Hepatocyte (in vitro differentiated cells): ENCODE measurements around the gene ADCY4.

Source experiments
- CTCF ChIP-seq: fragments of 200-600 bp; sonication (generic); IDR thresholded peaks from 2 replicates; pipeline ENCODE4 v1.5.1; 2016; ENCODE audit warnings: antibody characterized with exemption, mild to moderate bottlenecking; ENCODE audit not compliant: poor library complexity
- EZH2 ChIP-seq: fragments of 200-600 bp; sonication (generic); IDR thresholded peaks from 2 replicates; pipeline ENCODE4 v1.6.1; 2016; ENCODE audit warnings: antibody characterized with exemption, mild to moderate bottlenecking, borderline replicate concordance
- EZH2phosphoT487 ChIP-seq: fragments of 200-600 bp; sonication (generic); IDR thresholded peaks from one replicate; pipeline ENCODE4 v1.6.1; 2018; ENCODE audit warnings: antibody characterized with exemption, mild to moderate bottlenecking, low read depth, moderate library complexity; ENCODE audit not compliant: unreplicated experiment, severe bottlenecking

- TF ChIP-seq CTCF (no peak), EZH2phosphoT487 (no peak), EZH2 (no peak)
These were observed 13.5 kb downstream of the ADCY4 start for GRCh38 chr14:24321212-24321975.
